Trophoblast cell (in vitro differentiated cells and primary cell): ENCODE data around the gene TBXAS1.

Experiments
- DNase-seq, 2 donors: peaks; one replicate each; pipeline ENCODE4 v3.0.0-alpha.2; 2016
- H2AFZ ChIP-seq: 2 replicates; pipeline ENCODE4 v1.6.1; 2013; ENCODE audit warnings: low read length, moderate library complexity, mild to moderate bottlenecking; ENCODE audit not compliant: insufficient read depth, poor library complexity
- H2AK5ac ChIP-seq: 2 replicates; pipeline ENCODE4 v1.6.1; 2013; ENCODE audit warnings: mild to moderate bottlenecking, low read length
- H2BK120ac ChIP-seq: 2 replicates; pipeline ENCODE4 v1.6.1; 2013; ENCODE audit warnings: low read length, mild to moderate bottlenecking, moderate library complexity; ENCODE audit not compliant: insufficient read depth, poor library complexity
- H2BK12ac ChIP-seq: 2 replicates; pipeline ENCODE4 v1.6.1; 2013; ENCODE audit warnings: mild to moderate bottlenecking, low read length, moderate library complexity
- H2BK5ac ChIP-seq: 2 replicates; pipeline ENCODE4 v1.6.1; 2013; ENCODE audit warnings: low read length, low read depth, moderate library complexity, mild to moderate bottlenecking; ENCODE audit not compliant: poor library complexity
- H3K14ac ChIP-seq: 2 replicates; pipeline ENCODE4 v1.6.1; 2013; ENCODE audit warnings: mild to moderate bottlenecking, low read length
- H3K18ac ChIP-seq: 2 replicates; pipeline ENCODE4 v1.6.1; 2013; ENCODE audit warnings: mild to moderate bottlenecking, low read length
- H3K23ac ChIP-seq: 2 replicates; pipeline ENCODE4 v1.6.1; 2013; ENCODE audit warnings: low read length
- H3K27ac ChIP-seq: 2 replicates; pipeline ENCODE4 v1.5.1; 2013; ENCODE audit warnings: low read depth, mild to moderate bottlenecking, inconsistent platforms, low read length, moderate library complexity
- H3K27me3 ChIP-seq: 2 replicates; pipeline ENCODE4 v1.6.1; 2013; ENCODE audit warnings: inconsistent platforms, mild to moderate bottlenecking, low read length, moderate library complexity; ENCODE audit not compliant: insufficient read depth
- H3K36me3 ChIP-seq, 2 experiments: 1 replicate in 1 of 2; 2 replicates in 1 of 2; pipeline ENCODE4 v1.6.1; 2013; ENCODE audit warnings: low read length in 2 of 2, mild to moderate bottlenecking in 2 of 2, moderate library complexity in 1 of 2; ENCODE audit not compliant: insufficient read depth in 2 of 2, control insufficient read depth in 1 of 2
- H3K4ac ChIP-seq: 2 replicates; pipeline ENCODE4 v1.6.1; 2013; ENCODE audit warnings: low read depth, mild to moderate bottlenecking, low read length, moderate library complexity
- H3K4me1 ChIP-seq, 2 experiments: 1 replicate in 1 of 2; 2 replicates in 1 of 2; pipeline ENCODE4 v1.6.1; 2013; ENCODE audit warnings: low read length in 2 of 2, mild to moderate bottlenecking in 2 of 2, moderate library complexity in 1 of 2; ENCODE audit not compliant: insufficient read depth in 2 of 2, control insufficient read depth in 1 of 2
- H3K4me2 ChIP-seq: 2 replicates; pipeline ENCODE4 v1.6.1; 2013; ENCODE audit warnings: inconsistent platforms, mild to moderate bottlenecking, low read length, moderate library complexity
- H3K4me3 ChIP-seq: 2 replicates; pipeline ENCODE4 v1.5.1; 2013; ENCODE audit warnings: mild to moderate bottlenecking, low read depth, low read length, inconsistent platforms
- H3K79me1 ChIP-seq: one replicate; pipeline ENCODE4 v1.6.1; 2013; ENCODE audit warnings: low read length
- H3K79me2 ChIP-seq: 2 replicates; pipeline ENCODE4 v1.6.1; 2013; ENCODE audit warnings: low read length, mild to moderate bottlenecking; ENCODE audit not compliant: control insufficient read depth, insufficient read depth, poor library complexity
- H3K9ac ChIP-seq: 2 replicates; pipeline ENCODE4 v1.6.1; 2013; ENCODE audit warnings: mild to moderate bottlenecking, low read length
- H3K9me3 ChIP-seq: 2 replicates; pipeline ENCODE4 v1.6.1; 2013; ENCODE audit warnings: low read depth, mild to moderate bottlenecking, control low read depth, inconsistent platforms, low read length; ENCODE audit not compliant: insufficient read depth
- H4K12ac ChIP-seq: 2 replicates; pipeline ENCODE4 v1.6.1; 2013; ENCODE audit warnings: low read depth, mild to moderate bottlenecking, low read length, moderate library complexity
- H4K8ac ChIP-seq: 2 replicates; pipeline ENCODE4 v1.6.1; 2013; ENCODE audit warnings: low read depth, mild to moderate bottlenecking, low read length, moderate library complexity
- H4K91ac ChIP-seq: one replicate; pipeline ENCODE4 v1.6.1; 2013; ENCODE audit warnings: low read depth, mild to moderate bottlenecking, low read length, moderate library complexity
- WGBS: extraction: QIAGEN DNeasy Blood & Tissue Kit; methylation state at CpG from one replicate; pipeline ENCODE4 v1.1.7; 2013; ENCODE audit warnings: missing lambda C conversion rate; ENCODE audit not compliant: insufficient read length, insufficient coverage; ENCODE audit errors: extremely low coverage; 5-methylcytosine and 5-hydroxymethylcytosine counted together

The TBXAS1 gene

GRCh38 chr7:139991911-139992310 is 162.8 kb downstream of the TBXAS1 start:
- WGBS = no CpG with 5 or more reads among the region's 6 CpGs
- H3K4me2 ChIP-seq = no peak overlapping the region
- no peak overlapping the region for H2BK120ac ChIP-seq

GRCh38 chr7:139992353-139993044 is 163.4 kb downstream of the TBXAS1 start:
- Histone ChIP-seq H4K8ac (no peak overlapping the region), H3K4me2 (no peak overlapping the region), H3K18ac (no peak overlapping the region), H3K14ac (no peak overlapping the region), H3K4ac (no peak overlapping the region), H2AK5ac (no peak overlapping the region), H3K9me3 (peaks cover 7% of the 10 kb centered on the region), H3K79me2 (no peaks in the 10 kb centered on the region), H3K23ac (no peak overlapping the region), H2BK12ac (no peak overlapping the region), H2BK5ac (no peak overlapping the region), H2AFZ (no peak overlapping the region), H4K91ac (no peak overlapping the region), H3K4me1 (no peaks in the 10 kb centered on the region), H4K12ac (no peak overlapping the region), H3K79me1 (no peaks in the 10 kb centered on the region), H3K27ac (no peak overlapping the region), H3K27me3 (no peaks in the 10 kb centered on the region), H3K36me3 (no peaks in the 10 kb centered on the region), H3K4me3 (no peak overlapping the region), H3K9ac (no peak overlapping the region), H2BK120ac (no peak overlapping the region)
- no peak for DNase-seq
- 100% methylated on average over 1 of the region's 14 CpGs for WGBS

More at GRCh38 chr7:139991911-139992310, 162.8 kb downstream of the TBXAS1 start:
- Histone ChIP-seq H3K79me2 (no peaks in the 10 kb centered on the region), H4K8ac (no peak overlapping the region), H3K79me1 (no peaks in the 10 kb centered on the region), H4K12ac (no peak overlapping the region), H2AFZ (no peak overlapping the region), H3K23ac (no peak overlapping the region), H3K4me1 (no peaks in the 10 kb centered on the region), H3K18ac (no peak overlapping the region), H3K9ac (no peak overlapping the region), H3K36me3 (no peaks in the 10 kb centered on the region), H3K4ac (no peak overlapping the region), H2AK5ac (no peak overlapping the region), H3K9me3 (peaks cover 7% of the 10 kb centered on the region), H3K27me3 (no peaks in the 10 kb centered on the region), H2BK5ac (no peak overlapping the region), H2BK12ac (no peak overlapping the region), H3K27ac (no peak overlapping the region), H4K91ac (no peak overlapping the region), H3K14ac (no peak overlapping the region), H3K4me3 (no peak overlapping the region)
- DNase-seq = no peak

GRCh38 chr7:139993169-139993568 is 164.1 kb downstream of the TBXAS1 start:
- no peaks in the 10 kb centered on the region for H3K27me3 ChIP-seq
- no peak for DNase-seq
- H2BK120ac ChIP-seq = no peak overlapping the region
- no peak overlapping the region for H3K9ac ChIP-seq
- no peak overlapping the region for H4K12ac ChIP-seq
- H3K23ac ChIP-seq = no peak overlapping the region
- H4K8ac ChIP-seq = no peak overlapping the region
- no peak overlapping the region for H3K4me3 ChIP-seq
- no peak overlapping the region for H3K27ac ChIP-seq
- WGBS = no CpG with 5 or more reads among the region's 8 CpGs
- no peaks in the 10 kb centered on the region for H3K36me3 ChIP-seq
- H3K18ac ChIP-seq = no peak overlapping the region
- no peak overlapping the region for H2BK5ac ChIP-seq
- H3K4me1 ChIP-seq = no peaks in the 10 kb centered on the region
- H2BK12ac ChIP-seq = no peak overlapping the region
- no peaks in the 10 kb centered on the region for H3K79me1 ChIP-seq
- no peak overlapping the region for H2AK5ac ChIP-seq
- no peak overlapping the region for H3K14ac ChIP-seq
- no peak overlapping the region for H3K4me2 ChIP-seq
- peaks cover 6% of the 10 kb centered on the region for H3K9me3 ChIP-seq
- H2AFZ ChIP-seq = no peak overlapping the region
- no peak overlapping the region for H4K91ac ChIP-seq
- H3K4ac ChIP-seq = no peak overlapping the region
- H3K79me2 ChIP-seq = no peaks in the 10 kb centered on the region

- no peak overlapping the region for H3K4ac ChIP-seq
- DNase-seq = no peak
- peaks cover 3% of the 10 kb centered on the region for H3K9me3 ChIP-seq
- H3K4me1 ChIP-seq = no peaks in the 10 kb centered on the region
- no peak overlapping the region for H3K27ac ChIP-seq
- H3K36me3 ChIP-seq = no peaks in the 10 kb centered on the region
- no peak overlapping the region for H3K4me2 ChIP-seq
- H4K12ac ChIP-seq = no peak overlapping the region
- no CpG with 5 or more reads among the region's 2 CpGs for WGBS
- H3K14ac ChIP-seq = no peak overlapping the region
- no peak overlapping the region for H3K18ac ChIP-seq
- no peaks in the 10 kb centered on the region for H3K27me3 ChIP-seq
- H2BK12ac ChIP-seq = no peak overlapping the region
- no peak overlapping the region for H2BK5ac ChIP-seq
- no peaks in the 10 kb centered on the region for H3K79me2 ChIP-seq
- no peak overlapping the region for H2AFZ ChIP-seq
- no peak overlapping the region for H2BK120ac ChIP-seq
- no peak overlapping the region for H3K4me3 ChIP-seq
- no peaks in the 10 kb centered on the region for H3K79me1 ChIP-seq
- no peak overlapping the region for H4K91ac ChIP-seq
- no peak overlapping the region for H3K23ac ChIP-seq
- no peak overlapping the region for H2AK5ac ChIP-seq
- no peak overlapping the region for H4K8ac ChIP-seq
- no peak overlapping the region for H3K9ac ChIP-seq
Observed at GRCh38 chr7:139993592-139993991, 164.5 kb downstream of the TBXAS1 start.
